HFF-Myc (cell line): Measurements from ENCODE around the gene ENKUR.
A peak's percentile ranks its signal among the peaks of the same experiment; 100 is the strongest.
"Not testable (repeated sequence)": the region's sequence is repeated elsewhere in the genome, so short reads cannot be mapped to it uniquely, and the experiment has no call there.

Source experiments
- DNase-seq: peaks from one replicate; pipeline ENCODE4 v3.0.0-alpha.2; 2011; ENCODE audit warnings: low read depth; ENCODE audit errors: extremely low read depth
- H3K4me3 ChIP-seq: replicated peaks from 2 replicates; pipeline ENCODE4 v1.5.1; 2011; ENCODE audit warnings: low read depth, mild to moderate bottlenecking, control low read depth, low read length
- TF ChIP-seq, protein P1 (sequence below): IDR thresholded peaks from 2 replicates; pipeline ENCODE4 v1.5.1; 2012; ENCODE audit warnings: mild to moderate bottlenecking, low read depth, low read length, control low read depth; ENCODE audit errors: missing control alignments

Gene ENKUR

GRCh38 chr10:24961582-24961981 lies 54.4 kb downstream of the ENKUR start:
- DNase-seq, result no peak
- no peak overlapping the region for H3K4me3 ChIP-seq
- TF ChIP-seq, protein P1, sequence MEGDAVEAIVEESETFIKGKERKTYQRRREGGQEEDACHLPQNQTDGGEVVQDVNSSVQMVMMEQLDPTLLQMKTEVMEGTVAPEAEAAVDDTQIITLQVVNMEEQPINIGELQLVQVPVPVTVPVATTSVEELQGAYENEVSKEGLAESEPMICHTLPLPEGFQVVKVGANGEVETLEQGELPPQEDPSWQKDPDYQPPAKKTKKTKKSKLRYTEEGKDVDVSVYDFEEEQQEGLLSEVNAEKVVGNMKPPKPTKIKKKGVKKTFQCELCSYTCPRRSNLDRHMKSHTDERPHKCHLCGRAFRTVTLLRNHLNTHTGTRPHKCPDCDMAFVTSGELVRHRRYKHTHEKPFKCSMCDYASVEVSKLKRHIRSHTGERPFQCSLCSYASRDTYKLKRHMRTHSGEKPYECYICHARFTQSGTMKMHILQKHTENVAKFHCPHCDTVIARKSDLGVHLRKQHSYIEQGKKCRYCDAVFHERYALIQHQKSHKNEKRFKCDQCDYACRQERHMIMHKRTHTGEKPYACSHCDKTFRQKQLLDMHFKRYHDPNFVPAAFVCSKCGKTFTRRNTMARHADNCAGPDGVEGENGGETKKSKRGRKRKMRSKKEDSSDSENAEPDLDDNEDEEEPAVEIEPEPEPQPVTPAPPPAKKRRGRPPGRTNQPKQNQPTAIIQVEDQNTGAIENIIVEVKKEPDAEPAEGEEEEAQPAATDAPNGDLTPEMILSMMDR, result no peak

DNA sequence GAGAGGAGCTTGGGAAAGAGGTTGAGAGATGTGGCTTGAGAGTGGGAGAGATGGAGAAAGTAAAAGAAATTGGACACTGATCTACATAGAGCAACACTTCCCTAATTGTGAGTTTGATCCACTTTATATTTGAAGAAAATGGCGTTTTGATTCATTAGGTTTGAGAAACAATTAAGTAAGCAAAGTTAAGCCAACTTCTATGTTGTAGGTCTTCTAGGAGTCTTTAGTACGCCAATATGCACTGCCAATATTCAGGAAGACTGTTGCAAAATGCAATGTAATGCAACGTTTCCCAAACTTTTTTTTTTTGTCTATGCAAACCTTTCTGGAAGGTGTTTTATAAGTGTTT lies 56.6 kb downstream of the ENKUR start:
- TF ChIP-seq, protein P1, result no peak
- no peak for DNase-seq
- H3K4me3 ChIP-seq, result no peak overlapping the region

- TF ChIP-seq, protein P1, result no peak
Measured at GRCh38 chr10:24958721-24959381, 57.1 kb downstream of the ENKUR start.

GRCh38 chr10:24958091-24958720 lies 57.8 kb downstream of the ENKUR start:
- peak; percentile 55 for DNase-seq
- H3K4me3 ChIP-seq, result no peak overlapping the region; the same call in 1 of the 2 replicates
- TF ChIP-seq, protein P1, result no peak

More at GRCh38 chr10:24958721-24959381, 57.1 kb downstream of the ENKUR start:
- no peak overlapping the region for H3K4me3 ChIP-seq
- DNase-seq, result peak; percentile 53

DNA sequence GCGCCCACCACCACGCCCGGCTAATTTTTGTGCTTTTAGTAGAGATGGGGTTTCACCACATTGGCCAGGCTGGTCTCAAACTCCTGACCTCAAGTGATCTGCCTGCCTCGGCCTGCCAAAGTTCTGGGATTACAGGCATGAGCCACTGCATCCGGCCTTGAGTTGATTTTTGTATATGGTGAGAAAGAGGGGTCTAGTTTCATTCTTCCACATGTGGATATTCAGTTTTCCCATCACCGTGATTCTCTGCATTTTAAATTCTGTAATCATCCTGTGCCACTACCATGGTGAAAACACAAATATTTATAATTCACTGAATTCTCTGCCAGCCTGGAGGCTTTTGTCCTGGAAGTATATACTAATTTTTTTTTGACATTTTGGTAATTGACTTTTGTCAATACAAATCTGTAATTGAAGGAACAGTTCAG lies 58.3 kb downstream of the ENKUR start:
- DNase-seq, H3K4me3 ChIP-seq: not testable (repeated sequence)

- no peak for DNase-seq
- no peak overlapping the region for H3K4me3 ChIP-seq
- TF ChIP-seq, protein P1, result no peak
Measured at GRCh38 chr10:24953675-24954074, 62.3 kb downstream of the ENKUR start.

GRCh38 chr10:24952707-24953645 lies 63.0 kb downstream of the ENKUR start:
- DNase-seq, result peak; percentile 41
- peak overlapping the region; percentile 42 for H3K4me3 ChIP-seq
- TF ChIP-seq, protein P1, result no peak
